ENCODE data around the gene SNX7.

The SNX7 gene

GRCh38 chr1:98696077-98696476 lies 34.6 kb downstream of the SNX7 start:
- no peak for DNase-seq (ENCODE audit: low read depth in 1 of 2, low spot score in 1 of 2)

GRCh38 chr1:98697781-98698180 lies 36.3 kb downstream of the SNX7 start:
- no peak for DNase-seq (ENCODE audit: low read depth in 1 of 2, low spot score in 1 of 2)

- DNase-seq (ENCODE audit: low read depth in 1 of 2, low spot score in 1 of 2), result no peak
Observed at GRCh38 chr1:98698625-98699024, 37.1 kb downstream of the SNX7 start.

- DNase-seq (ENCODE audit: low read depth in 1 of 2, low spot score in 1 of 2), result no peak
Observed at GRCh38 chr1:98700228-98700627, 38.7 kb downstream of the SNX7 start.

GRCh38 chr1:98702976-98703375 lies 41.5 kb downstream of the SNX7 start:
- no peak for DNase-seq (ENCODE audit: low read depth in 1 of 2, low spot score in 1 of 2)

- DNase-seq (ENCODE audit: low read depth in 1 of 2, low spot score in 1 of 2), result no peak
Observed at GRCh38 chr1:98704474-98704873, 43.0 kb downstream of the SNX7 start.

- no peak for DNase-seq (ENCODE audit: low read depth in 1 of 2, low spot score in 1 of 2)
Observed at GRCh38 chr1:98704971-98705370, 43.5 kb downstream of the SNX7 start.

- no peak for DNase-seq (ENCODE audit: low read depth in 1 of 2, low spot score in 1 of 2)
Observed at GRCh38 chr1:98705591-98705990, 44.1 kb downstream of the SNX7 start.

GRCh38 chr1:98706173-98706843 lies 44.8 kb downstream of the SNX7 start:
- DNase-seq (ENCODE audit: low read depth in 1 of 2, low spot score in 1 of 2), result no peak

GRCh38 chr1:98707556-98707955 lies 46.0 kb downstream of the SNX7 start:
- DNase-seq (ENCODE audit: low read depth in 1 of 2, low spot score in 1 of 2), result no peak

- no peak for DNase-seq (ENCODE audit: low read depth in 1 of 2, low spot score in 1 of 2)
Observed at GRCh38 chr1:98709906-98710305, 48.4 kb downstream of the SNX7 start.

GRCh38 chr1:98723574-98723973 lies 62.1 kb downstream of the SNX7 start:
- DNase-seq (ENCODE audit: low read depth in 1 of 2, low spot score in 1 of 2), result no peak

- no peak for DNase-seq (ENCODE audit: low read depth in 1 of 2, low spot score in 1 of 2)
Observed at GRCh38 chr1:98732985-98733781, 71.7 kb downstream of the SNX7 start.

- no peak for DNase-seq (ENCODE audit: low read depth in 1 of 2, low spot score in 1 of 2)
Observed at GRCh38 chr1:98733782-98734112, 72.2 kb downstream of the SNX7 start.

GRCh38 chr1:98735756-98736155 lies 74.2 kb downstream of the SNX7 start:
- no peak for DNase-seq (ENCODE audit: low read depth in 1 of 2, low spot score in 1 of 2)

GRCh38 chr1:98737835-98738234 lies 76.3 kb downstream of the SNX7 start:
- no peak for DNase-seq (ENCODE audit: low read depth in 1 of 2, low spot score in 1 of 2)

GRCh38 chr1:98739762-98740161 lies 78.2 kb downstream of the SNX7 start:
- DNase-seq (ENCODE audit: low read depth in 1 of 2, low spot score in 1 of 2), result no peak

GRCh38 chr1:98741164-98741563 lies 79.6 kb downstream of the SNX7 start:
- no peak for DNase-seq (ENCODE audit: low read depth in 1 of 2, low spot score in 1 of 2)

- no peak for DNase-seq (ENCODE audit: low read depth in 1 of 2, low spot score in 1 of 2)
Observed at GRCh38 chr1:98749152-98749756, 87.7 kb downstream of the SNX7 start.

- DNase-seq (ENCODE audit: low read depth in 1 of 2, low spot score in 1 of 2), result no peak
Observed at GRCh38 chr1:98754176-98754575, 92.7 kb downstream of the SNX7 start.

- DNase-seq (ENCODE audit: low read depth in 1 of 2, low spot score in 1 of 2), result no peak
Observed at GRCh38 chr1:98761219-98761865, 99.8 kb downstream of the SNX7 start.

Data from stimulated activated CD4-positive, alpha-beta T cell treated with anti-CD3 and anti-CD28 coated beads, Interleukin-15, amount 100 ng/mL, for 1 hour (primary cell).